Caki2 (cell line): ENCODE results near the gene SWSAP1. TPM values are rescaled to one million over a fixed set of nuclear protein-coding genes. Genes with fewer than 3 reads are reported as not detected.
"Not testable (repeated sequence)": the region's sequence is repeated elsewhere in the genome, so short reads cannot be mapped to it uniquely, and the experiment has no call there.

Experiments
- DNase-seq: peaks from one replicate; pipeline ENCODE4 v3.0.0-alpha.2; 2015; ENCODE audit warnings: low read depth
- in situ Hi-C: cut with HindIII; loops from 2 replicates; pipeline ENCODE4 v1.10.0; 2016; ENCODE audit warnings: low sequenced_read_pairs, low pct_unique_long_range_greater_than_20kb, mixed read lengths
- total RNA-seq: library from RNA; depleted of rRNA; stranded (reverse); fragments of >200 nt; shearing (Covaris generic); gene quantifications from 2 replicates; pipeline ENCODE4 v1.2.3, GENCODE V29; 2014; ENCODE audit warnings: low replicate concordance

SWSAP1 gene
- total RNA-seq, 1 experiment from 2014 or later = 2.1 TPM

DNA sequence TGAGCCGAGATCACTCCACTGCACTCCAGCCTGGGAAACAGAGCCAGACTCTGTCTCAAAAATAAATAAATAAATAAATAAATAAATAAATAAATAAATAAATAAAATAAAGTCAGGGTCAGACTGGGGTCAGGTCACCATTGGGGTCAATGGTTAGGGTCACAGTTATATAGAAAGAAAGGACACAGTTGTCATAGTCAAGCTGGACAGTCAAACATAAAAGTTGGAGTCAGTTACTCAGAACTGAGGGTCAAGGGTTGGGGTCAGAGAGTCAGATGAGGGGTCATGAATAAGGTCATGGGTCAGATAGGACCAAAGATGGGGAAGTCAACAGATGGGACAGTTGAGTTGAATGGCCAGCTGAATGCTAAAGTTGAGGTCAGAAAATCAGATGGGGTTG, 26.3 kb downstream of the SWSAP1 start:
- no peak for DNase-seq
- in situ Hi-C loops = no loop called here

- DNase-seq = no peak
- in situ Hi-C loops = no loop called here
These were observed 27.5 kb downstream of the SWSAP1 start for GRCh38 chr19:11401808-11402543.

- DNase-seq = no peak
- in situ Hi-C loops = no loop called here
These were observed 30.2 kb downstream of the SWSAP1 start for GRCh38 chr19:11404588-11405222.

DNA sequence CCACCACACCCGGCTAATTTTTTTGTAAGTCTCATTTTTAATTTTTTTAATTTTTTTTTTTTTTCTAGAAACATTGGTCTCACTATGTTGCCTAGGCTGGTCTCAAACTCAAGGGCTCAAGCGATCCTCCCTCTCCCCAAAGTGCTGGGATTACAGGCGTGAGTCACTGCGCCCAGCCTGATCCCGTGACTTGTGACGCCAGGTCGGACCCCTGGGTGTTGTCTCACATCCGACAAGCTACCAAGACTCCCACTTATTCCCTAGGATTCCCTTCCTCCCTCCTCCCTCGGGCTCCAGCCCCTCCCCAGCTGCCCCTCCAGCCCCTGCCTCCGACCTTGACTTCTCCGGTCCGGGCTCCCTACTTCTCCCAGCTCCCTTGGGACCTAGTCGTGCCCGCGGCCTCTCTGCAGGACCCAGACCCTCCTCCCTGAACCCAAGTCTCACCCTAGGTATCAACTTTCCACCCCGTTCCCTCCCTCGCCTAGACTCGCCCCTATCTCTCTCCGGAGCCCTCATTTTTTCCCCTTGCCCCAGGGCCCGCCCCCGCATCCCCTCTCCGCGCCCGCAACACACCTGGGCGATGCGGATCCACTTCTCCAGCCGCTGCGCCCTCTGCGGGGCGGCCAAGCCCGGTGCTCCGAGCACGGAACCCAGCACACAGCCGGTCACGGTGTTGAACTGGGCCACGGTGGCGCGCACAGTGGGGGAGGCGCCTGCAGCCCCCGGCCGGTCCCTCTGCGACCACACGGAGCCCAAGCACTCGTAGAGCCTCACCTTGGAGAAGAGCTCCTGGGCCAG, 31.6 kb downstream of the SWSAP1 start:
- in situ Hi-C loops = no loop called here
- no peak for DNase-seq

GRCh38 chr19:11406703-11407236, 32.3 kb downstream of the SWSAP1 start:
- in situ Hi-C loops, DNase-seq: not testable (repeated sequence)

GRCh38 chr19:11408591-11408990, 34.1 kb downstream of the SWSAP1 start:
- in situ Hi-C loops = no loop called here
- no peak for DNase-seq

- DNase-seq = peak; percentile 38
- in situ Hi-C loops = no loop called here
These were observed 36.2 kb downstream of the SWSAP1 start for GRCh38 chr19:11410682-11411081.

DNA sequence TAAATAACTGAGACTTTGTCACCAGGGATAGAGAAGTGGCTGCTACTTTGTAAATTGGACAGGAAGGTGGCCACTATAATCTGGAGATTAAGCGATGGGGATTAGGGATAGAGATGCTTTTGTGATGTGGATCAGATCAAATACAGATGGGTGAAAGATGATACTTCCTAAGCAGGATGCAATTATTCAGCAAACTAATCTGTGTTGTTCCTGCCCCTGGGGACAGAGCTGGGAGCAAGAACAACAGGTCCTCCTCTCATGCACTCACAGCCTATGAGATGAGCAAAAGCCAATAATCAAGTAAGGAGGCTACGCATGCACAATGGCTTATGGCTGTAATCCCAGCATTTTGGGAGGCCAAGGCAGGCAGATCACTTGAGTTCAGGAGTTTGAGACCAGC, 40.1 kb downstream of the SWSAP1 start:
- DNase-seq = no peak
- in situ Hi-C loops = no loop called here

- in situ Hi-C loops = no loop called here
- no peak for DNase-seq
These were observed 42.0 kb downstream of the SWSAP1 start for GRCh38 chr19:11416346-11417052.

DNA sequence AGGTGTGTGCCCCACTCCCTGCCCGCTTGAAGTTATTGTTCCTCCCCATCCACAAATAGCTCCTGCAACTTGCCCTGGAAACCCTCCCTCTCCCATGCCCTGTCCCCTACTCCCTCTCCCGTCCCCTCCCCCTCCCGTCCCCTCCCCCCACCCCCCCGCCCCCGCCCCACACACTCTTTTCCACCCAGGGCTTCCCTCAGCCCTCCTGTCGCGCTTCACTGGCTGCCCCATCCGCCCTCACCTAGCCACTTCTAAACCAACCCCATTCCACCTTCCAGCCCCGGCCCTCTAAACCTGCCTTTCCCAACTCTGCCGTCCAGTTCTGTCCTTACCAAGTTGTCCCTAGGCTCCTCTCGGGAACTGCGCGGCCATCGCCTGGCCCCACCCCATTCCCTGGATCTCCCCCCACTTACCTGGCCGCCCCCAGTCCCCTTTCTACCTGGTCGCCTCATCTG, 43.7 kb downstream of the SWSAP1 start:
- in situ Hi-C loops = no loop called here
- DNase-seq = no peak

- in situ Hi-C loops = no loop called here
- DNase-seq = peak; percentile 42
These were observed 44.4 kb downstream of the SWSAP1 start, which contains the start of gene RGL3 for GRCh38 chr19:11418549-11419506. Gene RGL3, minus strand, starts transcription at chr19:11419314. Its CDS starts 36 bp downstream, at chr19:11419278.

GRCh38 chr19:11420429-11421370, 46.2 kb downstream of the SWSAP1 start:
- DNase-seq = no peak
- in situ Hi-C loops = no loop called here

DNA sequence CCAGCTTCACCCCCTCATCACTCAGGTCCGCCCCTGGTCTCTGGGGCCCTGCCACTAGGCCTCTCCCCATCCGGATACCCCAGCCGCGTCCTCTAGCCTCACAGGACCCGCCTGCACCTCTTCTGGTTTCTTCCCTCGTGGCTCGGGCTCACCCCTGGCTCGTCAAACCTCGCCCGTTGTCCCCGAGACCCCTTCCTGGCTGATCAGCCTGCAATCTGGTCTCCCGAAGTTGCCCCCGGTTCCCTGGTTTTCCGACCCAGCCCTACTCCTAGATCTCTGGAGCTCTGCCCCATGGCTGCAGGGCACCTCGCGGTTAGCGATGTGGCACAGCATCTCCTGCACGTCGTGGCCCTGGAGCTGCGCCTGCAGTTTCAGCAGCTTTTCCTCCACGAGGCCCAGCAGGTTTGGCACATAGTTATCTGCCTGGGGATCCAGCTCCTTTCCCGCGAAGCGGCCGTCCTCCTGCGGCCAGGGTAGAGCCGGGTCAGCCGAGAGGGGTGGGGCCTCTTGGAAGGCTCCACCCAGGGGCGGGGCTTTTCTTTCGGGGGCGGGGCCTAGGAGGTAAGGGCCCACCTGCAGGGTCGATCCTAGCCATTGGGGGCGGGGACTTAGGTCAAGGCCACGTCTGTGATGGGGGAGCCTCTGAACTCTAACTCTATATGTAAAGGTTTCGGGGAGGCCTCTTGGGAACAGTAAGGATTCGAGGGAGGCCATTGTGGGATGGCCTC, 47.1 kb downstream of the SWSAP1 start:
- in situ Hi-C loops = no loop called here
- DNase-seq = no peak

- in situ Hi-C loops = no loop called here
- DNase-seq = no peak
These were observed 47.9 kb downstream of the SWSAP1 start for GRCh38 chr19:11422163-11423065.
